Measurements from ENCODE around the gene MRI1.

DNA sequence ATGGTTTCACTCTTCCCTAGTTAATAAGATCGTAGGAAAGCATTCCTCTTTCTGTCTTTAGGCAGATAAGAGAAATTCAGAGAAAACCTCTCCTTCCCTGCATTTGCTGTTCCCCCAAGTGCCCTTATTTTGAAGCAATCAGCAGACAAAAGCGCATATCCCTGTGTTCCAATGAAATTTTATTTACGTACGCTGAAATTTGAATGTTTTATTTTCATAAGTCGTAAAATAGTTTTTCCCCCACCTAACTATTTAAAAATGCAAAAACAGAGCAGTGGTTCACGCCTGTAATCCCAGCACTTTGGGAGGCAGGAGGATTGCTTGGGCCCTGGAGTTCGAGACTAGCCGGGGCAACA lies 17.2 kb upstream of the MRI1 start:
- TF ChIP-seq, protein P1, sequence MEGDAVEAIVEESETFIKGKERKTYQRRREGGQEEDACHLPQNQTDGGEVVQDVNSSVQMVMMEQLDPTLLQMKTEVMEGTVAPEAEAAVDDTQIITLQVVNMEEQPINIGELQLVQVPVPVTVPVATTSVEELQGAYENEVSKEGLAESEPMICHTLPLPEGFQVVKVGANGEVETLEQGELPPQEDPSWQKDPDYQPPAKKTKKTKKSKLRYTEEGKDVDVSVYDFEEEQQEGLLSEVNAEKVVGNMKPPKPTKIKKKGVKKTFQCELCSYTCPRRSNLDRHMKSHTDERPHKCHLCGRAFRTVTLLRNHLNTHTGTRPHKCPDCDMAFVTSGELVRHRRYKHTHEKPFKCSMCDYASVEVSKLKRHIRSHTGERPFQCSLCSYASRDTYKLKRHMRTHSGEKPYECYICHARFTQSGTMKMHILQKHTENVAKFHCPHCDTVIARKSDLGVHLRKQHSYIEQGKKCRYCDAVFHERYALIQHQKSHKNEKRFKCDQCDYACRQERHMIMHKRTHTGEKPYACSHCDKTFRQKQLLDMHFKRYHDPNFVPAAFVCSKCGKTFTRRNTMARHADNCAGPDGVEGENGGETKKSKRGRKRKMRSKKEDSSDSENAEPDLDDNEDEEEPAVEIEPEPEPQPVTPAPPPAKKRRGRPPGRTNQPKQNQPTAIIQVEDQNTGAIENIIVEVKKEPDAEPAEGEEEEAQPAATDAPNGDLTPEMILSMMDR (IDR thresholded peaks at IDR 0.05) = no peak
- TF ChIP-seq POLR2A (IDR thresholded peaks at IDR 0.05) = no peak

Measured in esophagus squamous epithelium (tissue), 4 donors.